GM18499 (cell line): ENCODE data around the gene IMPG1.

Experiments
- ATAC-seq: cut with Tn5 transposase; IDR thresholded peaks from one replicate; pipeline ENCODE4 v1.9.1; 2021; ENCODE audit warnings: moderate number of reproducible peaks; ENCODE audit not compliant: insufficient read depth, unreplicated experiment

IMPG1 gene

GRCh38 chr6:76072562-76072961 lies at the start of gene IMPG1:
IMPG1 (minus strand) TSS chr6:76072662; CDS start chr6:76072488, 174 bp downstream.
- ATAC-seq = no peak

GRCh38 chr6:76120302-76120701 lies 47.8 kb upstream of the IMPG1 start:
- ATAC-seq = no peak

- no peak for ATAC-seq
Observed at GRCh38 chr6:76073281-76073680, 819 bp upstream of the IMPG1 start.

GRCh38 chr6:76057469-76057868 lies 15.0 kb downstream of the IMPG1 start:
- no peak for ATAC-seq

- no peak for ATAC-seq
Observed at GRCh38 chr6:76052314-76052713, 20.1 kb downstream of the IMPG1 start.

- no peak for ATAC-seq
Observed at GRCh38 chr6:76043690-76044089, 28.8 kb downstream of the IMPG1 start.

- ATAC-seq = no peak
Observed at GRCh38 chr6:76035713-76036112, 36.7 kb downstream of the IMPG1 start.

GRCh38 chr6:76026101-76026500 lies 46.4 kb downstream of the IMPG1 start:
- ATAC-seq = no peak

GRCh38 chr6:76014626-76015530 lies 57.6 kb downstream of the IMPG1 start:
- no peak for ATAC-seq

GRCh38 chr6:76004202-76004601 lies 68.3 kb downstream of the IMPG1 start:
- ATAC-seq = peak; percentile 49

- ATAC-seq = no peak
Observed at GRCh38 chr6:76003686-76004085, 68.8 kb downstream of the IMPG1 start.

- ATAC-seq = no peak
Observed at GRCh38 chr6:76003113-76003512, 69.3 kb downstream of the IMPG1 start.

- ATAC-seq = no peak
Observed at GRCh38 chr6:76000629-76001028, 71.8 kb downstream of the IMPG1 start.

GRCh38 chr6:75997696-75998095 lies 74.8 kb downstream of the IMPG1 start:
- no peak for ATAC-seq

- ATAC-seq = no peak
Observed at GRCh38 chr6:75993236-75994162, 79.0 kb downstream of the IMPG1 start.

- no peak for ATAC-seq
Observed at GRCh38 chr6:75991941-75992340, 80.5 kb downstream of the IMPG1 start.

- no peak for ATAC-seq
Observed at GRCh38 chr6:75986935-75987334, 85.5 kb downstream of the IMPG1 start.

- ATAC-seq = no peak
Observed at GRCh38 chr6:75975904-75976303, 96.6 kb downstream of the IMPG1 start.

- ATAC-seq = no peak
Observed at GRCh38 chr6:75970093-75970492, 102.4 kb downstream of the IMPG1 start.

GRCh38 chr6:75968143-75968542 lies 104.3 kb downstream of the IMPG1 start:
- ATAC-seq = no peak

- no peak for ATAC-seq
Observed at GRCh38 chr6:75963569-75963968, 108.9 kb downstream of the IMPG1 start.
